OCI-LY3 (cell line): ENCODE measurements around the gene SHC3.

Experiments used
- H2AFZ ChIP-seq: fragments of 200-600, 300-600 bp; shearing (Covaris generic); 2 replicates; pipeline ENCODE4 v1.6.0; 2014; ENCODE audit warnings: antibody characterized with exemption, low read depth, low read length
- H3K27ac ChIP-seq: fragments of 200-600, 300-600 bp; sonication (generic); 2 replicates; pipeline ENCODE4 v1.5.1; 2014; ENCODE audit warnings: mild to moderate bottlenecking, low read length, moderate library complexity, mixed read lengths
- H3K27me3 ChIP-seq: fragments of 200-600, 300-600 bp; sonication (generic); 2 replicates; pipeline ENCODE4 v1.6.1; 2014; ENCODE audit warnings: low read depth, low read length, mixed read lengths
- H3K36me3 ChIP-seq: fragments of 200-600, 300-600 bp; sonication (generic); replicated peaks from 2 replicates; pipeline ENCODE3; 2014; ENCODE audit warnings: low read depth, low read length, mixed read lengths
- H3K4me1 ChIP-seq: fragments of 300-600, 200-600 bp; sonication (generic); 2 replicates; pipeline ENCODE4 v1.6.1; 2014; ENCODE audit warnings: low read length, mixed read lengths
- H3K4me2 ChIP-seq: fragments of 200-600, 300-600 bp; sonication (generic); 2 replicates; pipeline ENCODE4 v1.6.1; 2014; ENCODE audit warnings: low read length, mixed read lengths
- H3K4me3 ChIP-seq: fragments of 300-600, 200-600 bp; sonication (generic); 2 replicates; pipeline ENCODE4 v1.5.1; 2014; ENCODE audit warnings: antibody characterized with exemption, mild to moderate bottlenecking, low read length, moderate library complexity
- H3K79me2 ChIP-seq: fragments of 300-600, 200-600 bp; shearing (Covaris generic); 2 replicates; pipeline ENCODE4 v1.6.1; 2014; ENCODE audit warnings: mild to moderate bottlenecking, low read length, mixed read lengths
- H3K9ac ChIP-seq: fragments of 300-600, 200-600 bp; shearing (Covaris generic); 2 replicates; pipeline ENCODE4 v1.6.0; 2014; ENCODE audit warnings: mild to moderate bottlenecking, low read length, moderate library complexity
- H3K9me3 ChIP-seq: fragments of 200-600, 300-600 bp; shearing (Covaris generic); 2 replicates; pipeline ENCODE4 v1.6.1; 2014; ENCODE audit warnings: low read length, mixed read lengths; ENCODE audit not compliant: insufficient read depth
- H4K20me1 ChIP-seq: fragments of 200-600, 300-600 bp; sonication (generic); 2 replicates; pipeline ENCODE4 v1.6.1; 2016; ENCODE audit warnings: low read length, mixed read lengths; ENCODE audit not compliant: insufficient read depth
- CTCF ChIP-seq: fragments of 200-600, 300-600 bp; sonication (generic); IDR thresholded peaks from 2 replicates; pipeline ENCODE4 v1.5.1; 2014; ENCODE audit warnings: antibody characterized with exemption, low read length, low read depth
- EZH2phosphoT487 ChIP-seq: fragments of 200-600 bp; shearing (Covaris generic); IDR thresholded peaks from 2 replicates; pipeline ENCODE4 v1.6.1; 2018; ENCODE audit warnings: antibody characterized with exemption, mixed run types, low read depth

The SHC3 gene

GRCh38 chr9:89048616-89049015 is 130.0 kb downstream of the SHC3 start:
- Histone ChIP-seq H3K4me3 (no peak overlapping the region), H3K79me2 (no peaks in the 10 kb centered on the region), H2AFZ (no peak overlapping the region), H3K9ac (no peak overlapping the region), H4K20me1 (no peaks in the 10 kb centered on the region), H3K4me1 (no peaks in the 10 kb centered on the region), H3K27me3 (no peaks in the 10 kb centered on the region), H3K4me2 (no peak overlapping the region), H3K9me3 (no peaks in the 10 kb centered on the region), H3K27ac (no peak overlapping the region), H3K36me3 (no peaks in the 10 kb centered on the region)
- TF ChIP-seq CTCF (no peak), EZH2phosphoT487 (no peak)

- Histone ChIP-seq H3K9ac (no peak overlapping the region), H3K27ac (no peak overlapping the region), H3K36me3 (no peaks in the 10 kb centered on the region), H2AFZ (no peak overlapping the region), H3K4me2 (no peak overlapping the region), H4K20me1 (no peaks in the 10 kb centered on the region), H3K9me3 (no peaks in the 10 kb centered on the region), H3K4me1 (no peaks in the 10 kb centered on the region), H3K27me3 (no peaks in the 10 kb centered on the region), H3K4me3 (no peak overlapping the region), H3K79me2 (no peaks in the 10 kb centered on the region)
- TF ChIP-seq EZH2phosphoT487 = no peak
- TF ChIP-seq CTCF = no peak
Measured at GRCh38 chr9:89047667-89048066, 131.0 kb downstream of the SHC3 start.

GRCh38 chr9:89046832-89047231 is 131.8 kb downstream of the SHC3 start:
- H3K4me2 ChIP-seq = no peak overlapping the region

GRCh38 chr9:89044881-89045280 is 133.7 kb downstream of the SHC3 start:
- Histone ChIP-seq H3K27me3 (no peaks in the 10 kb centered on the region), H3K9me3 (no peaks in the 10 kb centered on the region), H3K4me2 (no peak overlapping the region), H3K36me3 (no peaks in the 10 kb centered on the region), H4K20me1 (no peaks in the 10 kb centered on the region), H3K4me1 (no peaks in the 10 kb centered on the region), H3K4me3 (no peak overlapping the region), H2AFZ (no peak overlapping the region), H3K27ac (no peak overlapping the region), H3K9ac (no peak overlapping the region), H3K79me2 (no peaks in the 10 kb centered on the region)
- no peak for TF ChIP-seq EZH2phosphoT487
- TF ChIP-seq CTCF = no peak

More at GRCh38 chr9:89046832-89047231, 131.8 kb downstream of the SHC3 start:
- Histone ChIP-seq H3K4me1 (no peaks in the 10 kb centered on the region), H3K79me2 (no peaks in the 10 kb centered on the region), H3K27ac (no peak overlapping the region), H3K9ac (no peak overlapping the region), H4K20me1 (no peaks in the 10 kb centered on the region), H3K4me3 (no peak overlapping the region), H3K27me3 (no peaks in the 10 kb centered on the region), H2AFZ (no peak overlapping the region), H3K9me3 (no peaks in the 10 kb centered on the region), H3K36me3 (no peaks in the 10 kb centered on the region)
- TF ChIP-seq EZH2phosphoT487 = no peak
- TF ChIP-seq CTCF = no peak
